NCI-H187 (cell line): Measurements from ENCODE around the gene NR2E3.
"Not testable (repeated sequence)": the region's sequence is repeated elsewhere in the genome, so short reads cannot be mapped to it uniquely, and the experiment has no call there.

Experiments used
- DNase-seq, 2 experiments: peaks; one replicate each; lab custom pipeline; 2025; lab: John Stamatoyannopoulos, UW

Gene NR2E3

GRCh38 chr15:71815301-71815700, 4.9 kb downstream of the NR2E3 start:
- no peak for DNase-seq

GRCh38 chr15:71817351-71817750, 7.0 kb downstream of the NR2E3 start:
- DNase-seq: no peak

DNA sequence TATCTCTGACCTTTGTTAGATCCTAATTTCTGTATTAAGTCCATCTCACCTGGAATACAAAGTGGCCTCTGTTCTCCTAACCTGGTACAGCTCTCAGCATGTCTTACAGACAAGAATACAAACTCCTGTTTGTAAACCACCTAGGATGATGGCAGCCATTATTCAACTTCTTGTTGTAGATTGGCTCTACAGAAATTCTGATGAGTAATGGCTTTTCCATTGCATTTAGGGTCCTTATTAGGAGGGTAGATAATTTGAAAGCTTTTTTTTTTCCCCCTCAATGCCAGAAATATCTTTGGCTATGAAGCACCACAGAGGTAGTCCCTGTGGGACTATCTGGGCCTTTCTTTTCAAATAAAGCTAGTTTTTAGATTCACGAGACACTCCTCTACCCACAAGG, 9.8 kb downstream of the NR2E3 start:
- DNase-seq: no peak

- DNase-seq: no peak
Measured at GRCh38 chr15:71821547-71822129, 11.3 kb downstream of the NR2E3 start.

GRCh38 chr15:71822890-71823630, 12.7 kb downstream of the NR2E3 start:
- no peak for DNase-seq

DNA sequence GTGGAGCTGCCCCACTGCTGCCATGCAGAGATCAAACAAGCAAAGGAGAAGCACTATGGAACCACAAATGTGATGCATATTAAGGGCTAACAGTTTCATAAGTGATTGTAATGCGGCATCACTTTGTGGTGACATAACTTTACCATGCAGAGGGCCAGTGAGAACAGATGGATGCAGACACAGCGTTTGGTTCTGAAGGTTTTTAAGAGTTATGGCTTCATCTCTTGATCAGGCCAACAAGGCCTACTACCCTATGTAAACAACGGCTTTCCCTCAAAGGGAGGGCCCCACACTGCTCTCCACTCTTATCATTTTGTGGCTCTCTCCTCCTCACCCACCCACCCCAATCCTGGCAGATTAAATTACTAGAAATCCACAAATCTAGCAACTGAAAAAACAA, 13.4 kb downstream of the NR2E3 start:
- DNase-seq: no peak

DNA sequence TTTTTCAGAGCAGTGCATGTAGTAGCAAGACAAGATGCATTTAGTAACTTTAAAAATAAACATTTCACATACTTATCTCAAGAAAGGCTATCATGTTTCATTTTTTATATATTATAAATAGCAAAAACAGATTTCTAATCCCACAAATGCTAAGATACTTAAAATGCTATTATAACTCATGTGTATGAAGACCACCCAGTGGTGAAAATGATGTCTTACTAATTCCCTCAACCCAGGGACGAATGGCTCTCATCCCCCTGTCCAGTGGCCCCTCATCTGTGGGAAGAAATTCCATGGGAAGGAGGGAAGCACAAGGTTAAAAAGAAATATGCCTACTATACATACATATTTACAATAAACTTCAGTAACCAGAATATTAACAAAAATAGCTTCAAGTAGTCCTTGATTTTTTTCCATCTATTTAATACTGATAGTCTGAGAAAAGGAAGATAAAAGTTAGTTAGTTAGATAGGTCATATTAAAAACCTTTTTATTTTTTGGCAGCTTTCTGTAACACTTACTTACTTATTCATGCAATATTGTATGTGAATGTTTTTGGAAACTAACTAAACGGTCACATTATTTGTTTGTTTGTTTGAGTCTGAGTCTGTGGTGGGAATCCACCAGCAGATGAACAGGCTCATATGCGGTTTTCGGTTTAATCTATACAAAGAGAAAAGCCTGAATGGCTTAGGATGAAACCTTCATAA, 14.8 kb downstream of the NR2E3 start:
- no peak for DNase-seq

- no peak for DNase-seq
Measured at GRCh38 chr15:71826196-71826595, 15.8 kb downstream of the NR2E3 start.

GRCh38 chr15:71830981-71831380, 20.6 kb downstream of the NR2E3 start:
- no peak for DNase-seq

GRCh38 chr15:71841563-71841962, 31.2 kb downstream of the NR2E3 start:
- no peak for DNase-seq

- no peak for DNase-seq
Measured at GRCh38 chr15:71844916-71845315, 34.6 kb downstream of the NR2E3 start.

DNA sequence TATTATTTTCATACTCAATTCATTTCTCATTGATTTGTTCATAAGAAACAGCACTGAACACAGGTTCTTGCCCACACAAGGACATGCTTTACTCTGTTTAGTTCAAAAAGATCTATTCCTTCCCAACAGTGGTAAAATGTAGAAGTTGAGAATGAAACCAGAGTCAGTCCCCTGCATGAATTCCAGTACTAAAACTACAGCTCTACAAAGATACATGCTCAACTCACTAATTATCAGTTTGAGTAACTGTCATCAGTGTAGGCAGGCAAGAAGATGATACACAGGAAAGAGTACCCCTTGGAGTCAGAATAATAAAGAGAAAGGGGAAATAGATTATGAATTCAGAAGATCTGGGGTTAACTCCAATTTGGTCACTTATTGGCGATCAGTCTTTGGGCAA, 43.2 kb downstream of the NR2E3 start:
- no peak for DNase-seq

DNA sequence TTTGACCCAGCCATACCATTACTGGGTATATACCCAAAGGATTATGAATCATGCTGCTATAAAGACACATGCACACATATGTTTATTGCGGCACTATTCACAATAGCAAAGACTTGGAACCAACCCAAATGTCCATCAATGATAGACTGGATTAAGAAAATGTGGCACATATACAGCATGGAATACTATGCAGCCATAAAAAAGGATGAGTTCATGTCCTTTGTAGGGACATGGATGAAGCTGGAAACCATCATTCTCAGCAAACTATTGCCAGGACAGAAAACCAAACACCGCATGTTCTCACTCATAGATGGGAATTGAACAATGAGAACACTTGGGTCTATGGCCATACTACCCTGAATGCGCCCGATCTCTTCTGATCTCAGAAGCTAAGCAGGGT, 47.9 kb downstream of the NR2E3 start:
- not testable (repeated sequence) for DNase-seq
